GM19351 (cell line): ENCODE results near the gene COG5.

Experiments
- ATAC-seq: cut with Tn5 transposase; IDR thresholded peaks from one replicate; pipeline ENCODE4 v1.9.1; 2021; ENCODE audit warnings: mild to moderate bottlenecking, moderate library complexity; ENCODE audit not compliant: unreplicated experiment

The COG5 gene

GRCh38 chr7:107201795-107202450, 361.8 kb downstream of the COG5 start:
- no peak for ATAC-seq

GRCh38 chr7:107196834-107197610, 366.7 kb downstream of the COG5 start:
- ATAC-seq = no peak

GRCh38 chr7:107194052-107194451, 369.7 kb downstream of the COG5 start:
- no peak for ATAC-seq

- no peak for ATAC-seq
These were observed 373.6 kb downstream of the COG5 start for GRCh38 chr7:107190090-107190489.

GRCh38 chr7:107187774-107188173, 375.9 kb downstream of the COG5 start:
- no peak for ATAC-seq

DNA sequence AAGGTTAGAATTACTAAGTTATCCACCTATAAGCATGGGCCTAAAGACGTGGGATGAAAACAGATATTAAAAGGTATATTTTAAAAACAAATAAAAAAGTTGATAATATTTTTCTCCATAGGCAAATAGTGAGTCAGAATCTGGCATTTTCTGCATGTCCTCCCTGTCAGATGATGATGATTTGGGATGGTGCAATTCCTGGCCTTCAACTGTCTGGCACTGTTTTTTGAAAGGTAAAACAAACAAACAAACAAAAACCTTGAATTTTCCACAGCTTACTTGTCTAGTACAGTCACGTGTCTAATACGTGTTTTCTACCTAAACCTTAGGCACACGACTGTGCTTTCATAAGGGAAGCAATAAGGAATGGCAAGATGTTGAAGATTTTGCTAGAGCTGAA, 377.5 kb downstream of the COG5 start:
- no peak for ATAC-seq

GRCh38 chr7:107185716-107186115, 378.0 kb downstream of the COG5 start:
- no peak for ATAC-seq

DNA sequence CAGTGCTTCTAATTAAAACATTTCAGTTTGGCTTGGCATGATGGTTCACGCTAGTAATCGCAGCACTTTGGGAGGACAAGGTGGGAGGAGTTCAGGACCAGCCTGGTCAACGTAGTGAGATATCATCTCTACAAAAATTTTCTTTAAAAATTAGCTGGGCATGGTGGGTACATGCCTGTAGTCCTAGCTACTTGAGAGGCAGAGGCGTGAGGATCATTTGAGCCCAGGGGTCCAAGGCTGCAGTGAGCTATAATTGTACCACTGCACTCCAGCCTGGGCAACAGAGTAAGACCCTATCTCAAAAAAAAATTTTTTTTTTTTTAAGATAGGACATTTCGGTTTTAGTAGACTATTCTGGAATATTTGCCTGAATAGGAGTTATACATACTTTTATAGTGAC, 382.5 kb downstream of the COG5 start:
- ATAC-seq = no peak

GRCh38 chr7:107180378-107180777, 383.3 kb downstream of the COG5 start:
- ATAC-seq = no peak

- no peak for ATAC-seq
These were observed 384.2 kb downstream of the COG5 start for GRCh38 chr7:107179326-107180164.

DNA sequence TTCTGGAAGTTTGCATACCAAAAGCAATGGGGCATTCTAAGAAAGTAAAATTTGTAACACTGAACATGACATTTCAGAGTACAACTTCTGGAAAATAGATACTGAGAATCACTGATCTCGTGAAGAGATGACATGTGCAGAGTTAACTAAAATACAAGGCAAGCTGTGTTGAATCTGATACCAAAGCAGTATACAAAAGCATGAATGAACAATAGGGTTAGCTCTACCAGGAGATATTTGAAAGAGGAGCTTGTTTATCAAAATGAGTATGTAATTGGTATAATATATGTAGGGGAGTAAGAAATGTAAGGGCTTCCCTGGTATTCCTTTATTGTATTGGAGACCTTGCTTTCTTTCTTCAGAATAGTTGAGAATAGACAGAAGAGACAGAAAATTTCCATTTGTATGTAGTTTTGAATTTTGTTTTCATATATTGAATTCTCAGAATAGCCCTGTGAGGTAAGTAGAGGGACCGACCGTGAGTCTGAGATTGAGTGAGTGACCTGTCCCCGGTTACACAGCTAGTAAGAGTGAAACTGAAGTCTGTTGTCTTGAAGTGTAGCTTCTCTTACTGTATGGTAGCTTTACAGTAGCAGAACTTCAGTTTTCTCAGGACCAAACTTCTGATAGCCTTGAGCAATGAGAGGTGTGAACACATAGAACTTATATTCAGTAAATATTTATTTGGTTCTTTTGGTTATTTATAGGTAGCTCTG, 389.9 kb downstream of the COG5 start:
- ATAC-seq = peak; percentile 62

- no peak for ATAC-seq
These were observed 390.5 kb downstream of the COG5 start for GRCh38 chr7:107173191-107173590.

DNA sequence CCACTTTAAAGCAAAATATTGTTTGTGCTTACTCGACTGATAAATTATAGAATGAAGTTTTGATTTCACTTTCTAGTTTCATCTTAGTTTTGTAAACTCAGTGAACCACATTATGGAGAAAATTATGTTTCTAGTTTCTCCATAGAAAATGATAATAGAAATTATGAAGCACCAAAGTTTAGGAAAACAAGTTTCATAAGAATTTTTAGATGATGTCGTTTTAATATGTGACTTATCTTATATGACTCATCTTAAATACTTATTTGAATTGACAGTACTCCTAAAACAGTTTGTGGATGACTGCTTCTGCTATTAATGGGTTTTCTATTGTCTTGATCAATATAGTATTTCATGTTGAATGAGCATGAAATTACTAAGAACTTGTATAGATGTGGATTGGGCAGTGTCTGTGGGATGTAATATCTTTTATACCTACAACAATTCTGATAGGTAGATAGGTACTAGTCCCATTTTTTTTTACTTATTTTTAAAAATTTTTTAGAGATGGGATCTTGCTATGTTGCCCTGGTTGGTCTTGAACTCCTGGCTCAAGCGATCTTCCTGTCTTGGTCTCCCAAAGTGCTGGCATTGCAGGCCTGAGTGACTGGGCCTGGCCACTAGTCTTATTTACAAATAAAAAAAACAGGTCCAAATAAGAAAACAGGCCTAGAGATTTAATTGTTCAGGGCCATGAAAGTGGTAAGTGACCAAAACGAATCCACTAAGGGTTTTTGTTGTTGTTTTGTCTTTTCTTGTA, 391.3 kb downstream of the COG5 start:
- ATAC-seq = no peak

DNA sequence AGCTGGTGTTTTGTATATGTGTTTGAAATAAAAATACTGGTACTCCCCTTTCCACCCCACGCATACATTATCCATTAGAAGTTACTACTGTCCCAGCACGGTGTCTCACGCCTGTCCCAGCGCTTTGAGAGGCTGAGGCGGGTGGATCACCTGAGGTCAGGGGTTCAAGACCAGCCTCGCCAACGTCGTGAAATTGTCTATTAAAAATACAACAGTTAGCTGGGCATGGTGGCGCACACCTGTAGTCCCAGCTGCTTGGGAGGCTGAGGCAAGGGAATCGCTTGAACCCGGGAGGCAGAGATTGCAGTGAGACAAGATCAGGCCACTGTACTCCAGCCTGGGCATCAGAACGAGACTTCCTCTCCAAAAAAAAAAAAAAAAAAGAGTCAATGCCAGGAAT, 392.2 kb downstream of the COG5 start:
- ATAC-seq = no peak

DNA sequence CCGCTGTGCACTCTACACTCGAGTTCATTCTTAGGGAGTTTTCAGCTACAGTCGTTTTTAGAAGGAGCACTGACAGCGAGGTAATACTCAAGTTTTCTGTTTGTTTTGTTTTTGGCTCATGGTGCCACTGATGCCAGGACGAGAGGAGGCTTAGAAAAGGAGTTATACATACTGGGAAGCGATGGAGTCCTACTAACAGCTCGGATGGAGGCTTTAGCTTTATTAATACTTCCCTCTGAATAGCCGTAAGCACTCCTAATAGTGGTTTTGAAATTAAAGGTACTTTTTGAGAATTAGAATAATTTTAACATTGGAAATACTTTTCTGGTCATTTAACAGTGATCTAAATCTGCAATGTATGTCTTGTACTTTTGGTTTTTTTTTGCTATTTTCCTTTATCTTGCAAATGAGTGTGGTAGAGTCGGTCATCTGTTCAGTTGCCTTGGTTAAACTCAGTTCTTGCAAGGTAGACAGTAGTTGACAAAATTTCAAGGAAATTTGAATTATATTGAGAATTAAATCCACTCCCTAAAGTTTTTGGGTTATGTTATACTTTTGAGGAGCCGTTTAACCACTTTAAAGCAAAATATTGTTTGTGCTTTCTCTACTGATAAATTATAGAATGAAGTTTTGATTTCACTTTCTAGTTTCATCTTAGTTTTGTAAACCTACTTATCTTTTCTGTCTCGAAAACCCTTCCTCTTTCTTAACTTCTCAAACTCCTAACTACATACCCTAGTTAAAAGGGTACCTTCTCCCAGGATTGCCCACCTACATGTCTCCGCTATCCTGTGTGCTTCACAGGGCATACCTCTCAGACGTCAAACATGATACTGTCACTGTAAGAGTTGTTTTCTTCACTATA, 393.4 kb downstream of the COG5 start:
- ATAC-seq = no peak

- ATAC-seq = no peak
These were observed 394.3 kb downstream of the COG5 start for GRCh38 chr7:107169120-107170050.

GRCh38 chr7:107168233-107169119, 395.2 kb downstream of the COG5 start, which contains the start of gene HBP1:
HBP1 (plus strand) TSS chr7:107169003; CDS start chr7:107179894, 10,891 bp downstream.
- ATAC-seq = peak; percentile 85
